ENCODE measurements around the gene SPEM2. TPM values are rescaled to one million over a fixed set of nuclear protein-coding genes. Genes with fewer than 3 reads are reported as not detected.

Gene SPEM2
- total and polyA plus RNA-seq, 2 donors (not counting 1 experiment from before 2014, with no cell fraction given) = not detected

- no peaks in the 10 kb centered on the region for H3K4me1 ChIP-seq (ENCODE audit: control insufficient read depth, extremely low read depth, insufficient read depth, low read length)
- TF ChIP-seq EZH2 (IDR thresholded peaks at IDR 0.05; ENCODE audit: low read length, missing control alignments) = no peak
- TF ChIP-seq CTCF (conservative IDR thresholded peaks at IDR 0.05 in 1 of 2, IDR thresholded peaks at IDR 0.05 in 1 of 2; ENCODE audit: low read depth in 1 of 2, low read length in 2 of 2) = no peak
- H3K4me3 ChIP-seq (replicated peaks in 1 of 4; ENCODE audit: control extremely low read depth in 1 of 4, insufficient read depth in 1 of 4, low read depth in 3 of 4, low read length in 4 of 4) = no peak overlapping the region
- H3K79me2 ChIP-seq (ENCODE audit: control insufficient read depth, insufficient read depth, low read length) = no peaks in the 10 kb centered on the region
- H3K36me3 ChIP-seq (ENCODE audit: control insufficient read depth, insufficient read depth, low read length) = no peaks in the 10 kb centered on the region
- H3K27me3 ChIP-seq (ENCODE audit: control insufficient read depth, insufficient read depth, low read length) = no peaks in the 10 kb centered on the region
- no peak overlapping the region for H3K9ac ChIP-seq (ENCODE audit: insufficient read depth, low read length)
- no peak overlapping the region for H3K4me2 ChIP-seq (ENCODE audit: extremely low read depth, insufficient read depth, low read length)
- H3K9me3 ChIP-seq (ENCODE audit: control insufficient read depth, insufficient read depth, low read depth, low read length) = no peaks in the 10 kb centered on the region
- H4K20me1 ChIP-seq (ENCODE audit: control insufficient read depth, extremely low read depth, insufficient read depth, low read length) = no peaks in the 10 kb centered on the region
- no peak overlapping the region for H3K27ac ChIP-seq (ENCODE audit: insufficient read depth, low read length)
- no peak for DNase-seq (ENCODE audit: low read depth in 2 of 2)
- no peak overlapping the region for H2AFZ ChIP-seq (ENCODE audit: low read length)
Measured at GRCh38 chr17:7425756-7426155, 340 bp downstream of the SPEM2 start.

- Histone ChIP-seq H4K20me1 (ENCODE audit: control insufficient read depth, extremely low read depth, insufficient read depth, low read length) (no peaks in the 10 kb centered on the region), H3K36me3 (ENCODE audit: control insufficient read depth, insufficient read depth, low read length) (no peaks in the 10 kb centered on the region), H2AFZ (ENCODE audit: low read length) (no peak overlapping the region), H3K4me3 (replicated peaks in 1 of 4; ENCODE audit: control extremely low read depth in 1 of 4, insufficient read depth in 1 of 4, low read depth in 3 of 4, low read length in 4 of 4) (no peak overlapping the region), H3K4me1 (ENCODE audit: control insufficient read depth, extremely low read depth, insufficient read depth, low read length) (no peaks in the 10 kb centered on the region), H3K27ac (ENCODE audit: insufficient read depth, low read length) (no peak overlapping the region), H3K4me2 (ENCODE audit: extremely low read depth, insufficient read depth, low read length) (no peak overlapping the region), H3K9ac (ENCODE audit: insufficient read depth, low read length) (no peak overlapping the region), H3K79me2 (ENCODE audit: control insufficient read depth, insufficient read depth, low read length) (no peaks in the 10 kb centered on the region), H3K27me3 (ENCODE audit: control insufficient read depth, insufficient read depth, low read length) (no peaks in the 10 kb centered on the region), H3K9me3 (ENCODE audit: control insufficient read depth, insufficient read depth, low read depth, low read length) (no peaks in the 10 kb centered on the region)
- TF ChIP-seq EZH2 (IDR thresholded peaks at IDR 0.05; ENCODE audit: low read length, missing control alignments) (no peak), CTCF (conservative IDR thresholded peaks at IDR 0.05 in 1 of 2, IDR thresholded peaks at IDR 0.05 in 1 of 2; ENCODE audit: low read depth in 1 of 2, low read length in 2 of 2) (no peak)
- DNase-seq (ENCODE audit: low read depth in 2 of 2) = no peak
Measured at GRCh38 chr17:7426203-7426863, 917 bp downstream of the SPEM2 start.

GRCh38 chr17:7426896-7427489 lies 1.6 kb downstream of the SPEM2 start:
- TF ChIP-seq EZH2 (IDR thresholded peaks at IDR 0.05; ENCODE audit: low read length, missing control alignments) = no peak
- TF ChIP-seq CTCF (conservative IDR thresholded peaks at IDR 0.05 in 1 of 2, IDR thresholded peaks at IDR 0.05 in 1 of 2; ENCODE audit: low read depth in 1 of 2, low read length in 2 of 2) = no peak
- no peaks in the 10 kb centered on the region for H3K36me3 ChIP-seq (ENCODE audit: control insufficient read depth, insufficient read depth, low read length)
- no peaks in the 10 kb centered on the region for H3K79me2 ChIP-seq (ENCODE audit: control insufficient read depth, insufficient read depth, low read length)
- H3K27me3 ChIP-seq (ENCODE audit: control insufficient read depth, insufficient read depth, low read length) = no peaks in the 10 kb centered on the region
- H3K9ac ChIP-seq (ENCODE audit: insufficient read depth, low read length) = no peak overlapping the region
- H3K4me1 ChIP-seq (ENCODE audit: control insufficient read depth, extremely low read depth, insufficient read depth, low read length) = no peaks in the 10 kb centered on the region
- no peak overlapping the region for H3K27ac ChIP-seq (ENCODE audit: insufficient read depth, low read length)
- no peaks in the 10 kb centered on the region for H4K20me1 ChIP-seq (ENCODE audit: control insufficient read depth, extremely low read depth, insufficient read depth, low read length)
- no peak for DNase-seq (ENCODE audit: low read depth in 2 of 2)
- no peak overlapping the region for H3K4me2 ChIP-seq (ENCODE audit: extremely low read depth, insufficient read depth, low read length)
- no peaks in the 10 kb centered on the region for H3K9me3 ChIP-seq (ENCODE audit: control insufficient read depth, insufficient read depth, low read depth, low read length)
- H3K4me3 ChIP-seq (replicated peaks in 1 of 4; ENCODE audit: control extremely low read depth in 1 of 4, insufficient read depth in 1 of 4, low read depth in 3 of 4, low read length in 4 of 4) = no peak overlapping the region
- H2AFZ ChIP-seq (ENCODE audit: low read length) = no peak overlapping the region

Data from fibroblast of lung (primary cell).